Activated CD4-positive, alpha-beta T cell treated with anti-CD3 and anti-CD28 coated beads, Interleukin-2, Interleukin-4, amounts not matched to agents 100 ng/mL and 50 ng/mL, durations not matched to agents 16 hours and 8 hours (primary cell): ENCODE data around the gene PLPPR4.

Source experiments
- DNase-seq: peaks from one replicate; pipeline ENCODE4 v3.0.0-alpha.2; 2020; ENCODE audit warnings: low spot score

Gene PLPPR4

DNA sequence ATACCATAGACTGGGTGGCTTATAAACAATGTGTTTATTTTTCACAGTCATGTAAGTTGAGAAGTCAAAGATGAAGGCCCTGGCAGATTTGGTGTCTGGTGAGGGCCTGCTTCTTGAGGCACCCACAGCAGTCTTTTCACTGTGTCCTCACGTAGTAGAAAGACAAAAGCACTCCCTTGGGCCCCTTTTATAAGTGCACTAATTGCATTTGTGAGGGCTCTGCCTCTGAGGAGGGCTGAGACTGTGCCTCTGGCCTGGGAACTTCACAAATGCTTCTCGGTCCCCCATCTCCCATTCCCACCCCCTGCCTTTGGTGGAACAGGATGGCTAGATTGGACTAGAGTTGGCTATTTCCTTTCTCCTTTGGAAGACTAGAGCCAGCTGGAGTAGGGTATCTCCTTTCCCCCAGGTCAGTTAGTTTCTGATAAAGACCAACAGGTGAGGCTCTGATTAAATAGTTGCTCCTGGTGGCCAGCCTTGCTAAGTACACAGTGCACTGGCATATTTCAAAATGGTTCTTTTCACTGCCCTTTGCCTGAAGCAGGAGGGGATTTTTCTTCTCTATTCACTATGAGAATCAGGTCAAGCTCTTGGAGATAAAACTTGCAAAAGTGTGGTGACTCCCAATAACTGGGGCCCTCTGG is 82.9 kb downstream of the PLPPR4 start:
- no peak for DNase-seq

DNA sequence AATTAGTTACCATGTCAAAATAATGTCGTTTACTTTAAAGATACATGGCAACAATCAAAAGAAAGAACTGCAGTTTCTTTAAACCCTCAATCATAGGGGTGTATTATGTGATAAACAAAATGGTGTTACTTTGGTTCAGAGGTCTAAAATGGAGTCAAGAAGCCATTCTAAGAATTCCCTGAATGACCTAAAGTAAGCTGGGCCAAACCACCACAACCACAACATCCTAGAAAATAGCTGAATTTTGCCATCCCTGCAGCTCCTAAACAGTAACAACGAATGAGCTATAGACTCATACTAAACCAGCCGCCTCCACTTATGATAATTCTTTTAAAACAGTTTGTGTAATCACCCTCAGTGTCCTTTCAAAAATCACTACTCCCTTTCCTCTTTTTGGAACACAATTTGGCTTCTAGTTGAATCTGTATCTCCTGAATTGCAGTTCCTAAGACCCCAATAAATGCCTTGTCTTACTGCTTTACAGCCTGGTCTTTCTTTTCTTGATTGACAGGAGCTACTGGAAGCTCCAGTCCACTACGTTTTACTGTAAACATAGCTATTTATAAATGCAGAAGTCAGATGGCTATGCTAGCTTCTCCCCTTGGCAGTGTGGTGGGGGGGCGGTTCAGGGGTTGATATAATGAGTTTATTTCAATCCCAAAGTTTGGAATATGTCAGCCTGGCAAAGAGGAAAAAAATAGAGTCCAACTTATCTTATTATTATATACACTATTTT is 84.3 kb downstream of the PLPPR4 start:
- DNase-seq, result no peak

DNA sequence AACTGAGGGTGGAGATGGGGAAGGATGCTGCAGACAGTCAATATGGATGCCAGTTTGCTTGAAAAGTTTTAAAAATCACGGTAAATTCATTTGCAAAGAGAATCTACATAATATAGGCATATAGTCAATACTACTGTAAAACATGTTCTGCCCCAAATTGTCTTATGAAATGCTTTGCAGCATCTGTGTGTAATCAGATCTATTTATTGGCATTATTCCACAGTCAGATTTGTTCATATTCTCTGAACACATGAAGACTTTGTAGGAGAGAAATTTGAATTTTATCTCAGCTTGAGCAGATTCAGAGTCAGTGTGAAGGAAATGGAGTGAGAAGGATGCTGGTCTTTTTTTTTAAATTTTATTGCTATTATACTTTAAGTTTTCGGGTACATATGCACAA is 88.5 kb downstream of the PLPPR4 start:
- DNase-seq, result no peak

DNA sequence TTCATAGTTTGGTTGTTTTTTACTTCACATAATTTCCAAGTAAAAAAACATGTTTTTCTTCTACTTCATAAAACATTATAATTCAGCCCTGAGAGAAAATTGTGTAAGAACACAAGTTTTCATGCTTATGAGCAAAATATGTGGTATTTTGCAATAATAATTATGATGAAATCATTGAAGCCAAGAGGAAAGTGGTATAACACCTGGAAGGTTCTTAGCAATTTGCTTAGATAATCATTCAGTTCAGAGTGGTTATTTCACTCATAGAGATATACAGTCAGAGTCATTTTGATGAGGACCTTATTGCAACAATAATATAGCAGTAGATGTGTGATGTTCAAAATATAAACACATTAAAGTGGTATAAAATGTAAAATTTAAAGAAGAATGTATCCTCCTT is 94.5 kb downstream of the PLPPR4 start:
- no peak for DNase-seq
